Caco-2 (cell line): ENCODE measurements around the gene SLC38A9. TPM values are rescaled to one million over a fixed set of nuclear protein-coding genes. Genes with fewer than 3 reads are reported as not detected.

ENCODE experiments used
- BruUV-seq: library from RNA; stranded (reverse); fragments of 400-500 nt; replicated peaks from 2 replicates; lab custom pipeline; 2021; lab: Mats Ljungman, UMichigan
- CTCF ChIA-PET: fragments of 300-600 bp; sonication (Branson Sonifier 250); formaldehyde crosslinking; loops from one replicate; lab custom pipeline; 2022; ENCODE audit warnings: antibody characterized with exemption; lab: Charles Lee
- POLR2A ChIA-PET: fragments of 300-600 bp; sonication (Branson Sonifier 250); formaldehyde crosslinking; loops from one replicate; lab custom pipeline; 2022; ENCODE audit warnings: antibody characterized with exemption; lab: Charles Lee
- DNase-seq, 2 experiments: peaks; one replicate each; pipeline versions ENCODE4 v3.0.0 to v3.0.0-alpha.2; 2020 to 2022
- H3K27me3 ChIP-seq: replicated peaks from 2 replicates; pipeline ENCODE4 v1.6.0; 2011; ENCODE audit warnings: low read length; ENCODE audit not compliant: control insufficient read depth, insufficient read depth
- H3K36me3 ChIP-seq: 2 replicates; pipeline ENCODE4 v1.5.1; 2011; ENCODE audit warnings: low read length; ENCODE audit not compliant: control insufficient read depth, insufficient read depth
- H3K4me1 ChIP-seq: fragments of 250-450 bp; sonication (Bioruptor Pico); 2 replicates; pipeline ENCODE4 v1.5.1; 2020; ENCODE audit warnings: mild to moderate bottlenecking
- H3K4me3 ChIP-seq: 2 replicates; pipeline ENCODE4 v1.5.1; 2011; ENCODE audit warnings: low read depth, mild to moderate bottlenecking, control low read depth, low read length
- H3K9me3 ChIP-seq: fragments of 250-450 bp; sonication (Bioruptor Pico); 2 replicates; pipeline ENCODE4 v1.5.1; 2020; ENCODE audit warnings: mild to moderate bottlenecking, moderate library complexity
- H3K27ac Mint-ChIP-seq: one replicate; pipeline ENCODE4 v1.8.0; 2022; ENCODE audit warnings: mixed read lengths; ENCODE audit not compliant: unreplicated experiment
- H3K27me3 Mint-ChIP-seq: one replicate; pipeline ENCODE4 v1.8.0; 2022; ENCODE audit warnings: mixed read lengths; ENCODE audit not compliant: insufficient read depth, unreplicated experiment
- H3K36me3 Mint-ChIP-seq: one replicate; pipeline ENCODE4 v1.8.0; 2022; ENCODE audit warnings: mild to moderate bottlenecking, mixed read lengths; ENCODE audit not compliant: insufficient read depth, unreplicated experiment
- H3K4me1 Mint-ChIP-seq: one replicate; pipeline ENCODE4 v1.8.0; 2022; ENCODE audit warnings: low read depth, mixed read lengths; ENCODE audit not compliant: unreplicated experiment
- H3K4me3 Mint-ChIP-seq: one replicate; pipeline ENCODE4 v1.8.0; 2022; ENCODE audit warnings: mild to moderate bottlenecking, moderate library complexity, mixed read lengths; ENCODE audit not compliant: unreplicated experiment
- H3K9me3 Mint-ChIP-seq: one replicate; pipeline ENCODE4 v1.8.0; 2022; ENCODE audit warnings: mixed read lengths; ENCODE audit not compliant: unreplicated experiment
- CTCF ChIP-seq, 2 experiments: fragments of 200-600 bp in 1 of 2; IDR thresholded peaks; 1 replicate in 1 of 2; 2 replicates in 1 of 2; pipeline versions ENCODE4 v1.5.1 to v1.8.0; 2011 to 2022; ENCODE audit warnings: antibody characterized with exemption in 1 of 2, control low read depth in 1 of 2, inconsistent platforms in 1 of 2, low read depth in 1 of 2, low read length in 1 of 2, mild to moderate bottlenecking in 1 of 2, moderate library complexity in 1 of 2; ENCODE audit not compliant: insufficient read depth in 1 of 2, severe bottlenecking in 1 of 2, unreplicated experiment in 1 of 2
- intact Hi-C: fragments of 100-400 bp; cut with micrococcal nuclease; formaldehyde crosslinking; loops from one replicate; pipeline ENCODE4 v1.10.0; 2022; ENCODE audit not compliant: unreplicated experiment
- total RNA-seq: library from RNA; stranded (reverse); gene quantifications from 2 replicates; pipeline ENCODE4 v1.2.3, GENCODE V29; 2022

Gene SLC38A9
- total RNA-seq, 1 experiment from 2014 or later = 66.9 TPM

DNA sequence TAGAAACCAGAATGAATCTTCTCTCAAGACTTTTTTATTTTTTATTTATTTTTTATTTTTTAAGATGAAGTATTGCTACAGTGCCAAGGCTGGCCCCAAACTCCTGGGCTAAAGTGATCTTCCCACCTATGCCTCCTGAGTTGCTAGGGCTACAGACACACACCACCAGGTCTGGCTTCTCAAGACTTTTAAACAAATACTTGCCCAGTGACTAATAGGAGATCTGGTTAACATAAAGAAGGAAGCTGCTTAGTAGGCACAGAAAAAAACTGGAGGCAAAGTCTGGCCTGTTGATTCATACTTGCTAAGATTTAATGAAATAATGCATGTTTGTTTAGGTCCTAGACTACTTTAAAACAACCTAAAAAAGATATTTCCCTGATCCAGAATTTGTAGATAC, 43.8 kb downstream of the SLC38A9 start:
- Mint-ChIP-seq H3K9me3 (no peaks in the 10 kb centered on the region), H3K4me1 (no peaks in the 10 kb centered on the region), H3K27ac (no peak overlapping the region), H3K4me3 (no peak overlapping the region), H3K27me3 (no peaks in the 10 kb centered on the region), H3K36me3 (no peaks in the 10 kb centered on the region)
- POLR2A ChIA-PET = no interaction called here
- Histone ChIP-seq H3K9me3 (no peaks in the 10 kb centered on the region), H3K4me1 (peaks cover 5% of the 10 kb centered on the region; the same call in 1 of the 2 replicates), H3K36me3 (no peaks in the 10 kb centered on the region; the same call in none of the 2 replicates), H3K4me3 (no peak overlapping the region), H3K27me3 (no peaks in the 10 kb centered on the region)
- no TSS peak for BruUV-seq
- intact Hi-C loops = no loop called here
- CTCF ChIA-PET = no interaction called here
- no peak for TF ChIP-seq CTCF (IDR thresholded peaks at IDR 0.05; ENCODE audit: insufficient read depth in 1 of 2, low read depth in 1 of 2, low read length in 1 of 2, severe bottlenecking in 1 of 2, unreplicated experiment in 1 of 2)
- DNase-seq = no peak

DNA sequence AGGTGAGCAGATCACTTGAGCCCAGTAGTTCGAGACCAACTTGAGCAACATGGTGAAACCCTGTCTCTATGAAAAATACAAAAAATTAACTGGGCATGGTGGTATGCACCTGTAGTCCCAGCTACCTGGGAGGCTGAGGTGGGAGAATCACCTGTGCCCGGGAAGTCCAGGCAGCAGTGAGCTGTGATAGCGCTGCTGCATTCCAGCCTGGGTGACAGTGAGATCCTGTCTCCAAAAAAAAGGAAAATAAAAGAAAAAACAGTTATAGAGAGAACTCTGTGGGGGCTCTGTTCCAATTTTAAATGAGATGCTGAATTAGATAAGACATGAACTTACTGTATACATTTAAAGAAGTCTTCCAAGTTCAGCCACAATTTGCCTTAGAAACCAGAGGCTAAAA, 44.2 kb downstream of the SLC38A9 start:
- intact Hi-C loops = no loop called here
- Mint-ChIP-seq H3K27ac (no peak overlapping the region), H3K27me3 (no peaks in the 10 kb centered on the region), H3K9me3 (no peaks in the 10 kb centered on the region), H3K4me1 (no peaks in the 10 kb centered on the region), H3K36me3 (no peaks in the 10 kb centered on the region), H3K4me3 (no peak overlapping the region)
- POLR2A ChIA-PET = no interaction called here
- Histone ChIP-seq H3K36me3 (no peaks in the 10 kb centered on the region; the same call in none of the 2 replicates), H3K4me1 (peaks cover 5% of the 10 kb centered on the region; the same call in 1 of the 2 replicates), H3K9me3 (no peaks in the 10 kb centered on the region), H3K27me3 (no peaks in the 10 kb centered on the region), H3K4me3 (no peak overlapping the region)
- CTCF ChIA-PET = no interaction called here
- no TSS peak for BruUV-seq
- no peak for TF ChIP-seq CTCF (IDR thresholded peaks at IDR 0.05; ENCODE audit: insufficient read depth in 1 of 2, low read depth in 1 of 2, low read length in 1 of 2, severe bottlenecking in 1 of 2, unreplicated experiment in 1 of 2)
- DNase-seq = no peak

DNA sequence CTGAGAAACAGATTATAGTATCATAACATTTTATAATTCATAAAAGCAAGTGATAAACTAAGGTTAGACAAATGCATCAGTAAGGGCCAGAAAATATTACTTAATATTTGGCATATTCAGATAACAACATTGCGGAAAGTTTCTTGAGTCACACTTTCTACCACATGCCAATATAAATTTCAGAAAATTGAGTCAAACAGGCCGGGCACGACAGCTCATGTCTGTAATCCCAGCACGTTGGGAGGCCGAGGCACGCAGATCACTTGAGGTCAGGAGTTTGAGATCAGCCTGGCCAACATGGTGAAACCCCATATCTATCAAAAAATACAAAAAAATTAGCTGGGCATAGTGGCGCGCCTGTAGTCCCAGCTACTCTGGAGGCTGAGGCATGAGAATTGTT, 47.1 kb downstream of the SLC38A9 start:
- TF ChIP-seq CTCF (IDR thresholded peaks at IDR 0.05; ENCODE audit: insufficient read depth in 1 of 2, low read depth in 1 of 2, low read length in 1 of 2, severe bottlenecking in 1 of 2, unreplicated experiment in 1 of 2) = no peak
- H3K4me1 ChIP-seq = peaks cover 5% of the 10 kb centered on the region; the same call in 1 of the 2 replicates
- POLR2A ChIA-PET = no interaction called here
- no peak overlapping the region for H3K4me3 Mint-ChIP-seq
- no peak overlapping the region for H3K27ac Mint-ChIP-seq
- no peak overlapping the region for H3K4me3 ChIP-seq
- intact Hi-C loops = no loop called here
- no TSS peak for BruUV-seq
- no peak for DNase-seq
- H3K27me3 Mint-ChIP-seq = no peaks in the 10 kb centered on the region
- no peaks in the 10 kb centered on the region for H3K4me1 Mint-ChIP-seq
- CTCF ChIA-PET = no interaction called here
- H3K36me3 Mint-ChIP-seq = peaks cover 8% of the 10 kb centered on the region
- H3K9me3 ChIP-seq = no peaks in the 10 kb centered on the region
- H3K27me3 ChIP-seq = no peaks in the 10 kb centered on the region
- H3K36me3 ChIP-seq = no peaks in the 10 kb centered on the region; the same call in 1 of the 2 replicates
- no peaks in the 10 kb centered on the region for H3K9me3 Mint-ChIP-seq
